ENCODE data around the gene AUTS2. TPM values are rescaled to one million over a fixed set of nuclear protein-coding genes. Genes with fewer than 3 reads are reported as not detected.
A peak's percentile ranks its signal among the peaks of the same experiment; 100 is the strongest.

AUTS2 gene
- total RNA-seq, 1 experiment from 2014 or later: 256 TPM

GRCh38 chr7:69596723-69597277, 1.5 kb upstream of the AUTS2 start:
- Histone ChIP-seq H3K18ac (ENCODE audit: insufficient read length, low read depth, low read length) (no peak overlapping the region), H3K9ac (ENCODE audit: extremely low read depth, insufficient read length, low read length) (no peak overlapping the region), H3T11ph (ENCODE audit: low read length) (no peak overlapping the region), H3K14ac (ENCODE audit: insufficient read depth, low read length) (no peak overlapping the region), H3K23me2 (ENCODE audit: insufficient read length, low read depth, low read length, poor library complexity, severe bottlenecking) (peaks cover 14% of the 10 kb centered on the region), H3K9me3 (ENCODE audit: control insufficient read depth, low read depth, low read length) (no peaks in the 10 kb centered on the region), H2BK15ac (ENCODE audit: low read depth, low read length) (no peak overlapping the region), H4K20me1 (ENCODE audit: control insufficient read depth, insufficient read depth, insufficient read length) (no peaks in the 10 kb centered on the region), H3K27me3 (ENCODE audit: insufficient read depth, low read length) (peaks cover 35% of the 10 kb centered on the region), H2BK5ac (ENCODE audit: insufficient read length, low read length) (no peak overlapping the region), H3K27ac (ENCODE audit: insufficient read length, low read depth, low read length) (no peak overlapping the region), H4K5ac (ENCODE audit: insufficient read length, low read depth, low read length) (no peak overlapping the region), H2BK20ac (ENCODE audit: low read depth, low read length, poor library complexity, severe bottlenecking) (no peak overlapping the region), H3K4me1 (ENCODE audit: insufficient read depth, low read length) (no peaks in the 10 kb centered on the region; the same call in 1 of the 2 replicates), H3K79me1 (ENCODE audit: insufficient read depth, low read depth, low read length, poor library complexity, severe bottlenecking) (no peaks in the 10 kb centered on the region), H4K91ac (ENCODE audit: insufficient read length, low read depth, low read length) (no peak overlapping the region), H2BK12ac (ENCODE audit: insufficient read length, low read depth, low read length) (no peak overlapping the region), H2BK120ac (ENCODE audit: low read depth, low read length, poor library complexity, severe bottlenecking) (no peak overlapping the region), H3K56ac (ENCODE audit: insufficient read length, low read depth, low read length) (no peak overlapping the region), H3K4ac (ENCODE audit: low read depth, low read length) (no peak overlapping the region), H3K23ac (ENCODE audit: insufficient read length, low read depth, low read length) (no peak overlapping the region), H3K4me2 (ENCODE audit: insufficient read depth, insufficient read length, low read length) (peak overlapping the region; percentile 58), H2AFZ (ENCODE audit: low read length) (no peak overlapping the region), H3K79me2 (ENCODE audit: insufficient read depth, low read length) (no peaks in the 10 kb centered on the region), H2AK5ac (ENCODE audit: insufficient read length, low read length) (no peak overlapping the region), H4K8ac (replicated peaks; ENCODE audit: insufficient read length, low read depth, low read length) (no peak overlapping the region)
- Mint-ChIP-seq H3K27me3 (ENCODE audit: low read depth) (peaks cover 63% of the 10 kb centered on the region), H3K4me3 (peak overlapping the region; percentile 57 to 82), H3K9me3 (no peaks in the 10 kb centered on the region; a peak in 2 of 5 replicates), H3K4me1 (peaks cover 4 to 11% of the 10 kb centered on the region in 2 experiments), H3K27ac (peak overlapping the region in 1 of 3 experiments; percentile 48; a peak in 1 of 7 replicates), H3K36me3 (ENCODE audit: insufficient read depth in 1 of 3, low read depth in 3 of 3) (no peaks in the 10 kb centered on the region)
- no CpG with 5 or more reads among the region's 16 CpGs for WGBS (ENCODE audit: extremely low coverage, insufficient read length, low lambda C conversion rate)
- peak; percentile 31 for DNase-seq
- TF ChIP-seq, protein P1, sequence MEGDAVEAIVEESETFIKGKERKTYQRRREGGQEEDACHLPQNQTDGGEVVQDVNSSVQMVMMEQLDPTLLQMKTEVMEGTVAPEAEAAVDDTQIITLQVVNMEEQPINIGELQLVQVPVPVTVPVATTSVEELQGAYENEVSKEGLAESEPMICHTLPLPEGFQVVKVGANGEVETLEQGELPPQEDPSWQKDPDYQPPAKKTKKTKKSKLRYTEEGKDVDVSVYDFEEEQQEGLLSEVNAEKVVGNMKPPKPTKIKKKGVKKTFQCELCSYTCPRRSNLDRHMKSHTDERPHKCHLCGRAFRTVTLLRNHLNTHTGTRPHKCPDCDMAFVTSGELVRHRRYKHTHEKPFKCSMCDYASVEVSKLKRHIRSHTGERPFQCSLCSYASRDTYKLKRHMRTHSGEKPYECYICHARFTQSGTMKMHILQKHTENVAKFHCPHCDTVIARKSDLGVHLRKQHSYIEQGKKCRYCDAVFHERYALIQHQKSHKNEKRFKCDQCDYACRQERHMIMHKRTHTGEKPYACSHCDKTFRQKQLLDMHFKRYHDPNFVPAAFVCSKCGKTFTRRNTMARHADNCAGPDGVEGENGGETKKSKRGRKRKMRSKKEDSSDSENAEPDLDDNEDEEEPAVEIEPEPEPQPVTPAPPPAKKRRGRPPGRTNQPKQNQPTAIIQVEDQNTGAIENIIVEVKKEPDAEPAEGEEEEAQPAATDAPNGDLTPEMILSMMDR (conservative IDR thresholded peaks at IDR 0.05): no peak

Data from H9 (cell line).